ENCODE results near the gene NUP85.
"Not testable (repeated sequence)": the region's sequence is repeated elsewhere in the genome, so short reads cannot be mapped to it uniquely, and the experiment has no call there.

The NUP85 gene, protein sequence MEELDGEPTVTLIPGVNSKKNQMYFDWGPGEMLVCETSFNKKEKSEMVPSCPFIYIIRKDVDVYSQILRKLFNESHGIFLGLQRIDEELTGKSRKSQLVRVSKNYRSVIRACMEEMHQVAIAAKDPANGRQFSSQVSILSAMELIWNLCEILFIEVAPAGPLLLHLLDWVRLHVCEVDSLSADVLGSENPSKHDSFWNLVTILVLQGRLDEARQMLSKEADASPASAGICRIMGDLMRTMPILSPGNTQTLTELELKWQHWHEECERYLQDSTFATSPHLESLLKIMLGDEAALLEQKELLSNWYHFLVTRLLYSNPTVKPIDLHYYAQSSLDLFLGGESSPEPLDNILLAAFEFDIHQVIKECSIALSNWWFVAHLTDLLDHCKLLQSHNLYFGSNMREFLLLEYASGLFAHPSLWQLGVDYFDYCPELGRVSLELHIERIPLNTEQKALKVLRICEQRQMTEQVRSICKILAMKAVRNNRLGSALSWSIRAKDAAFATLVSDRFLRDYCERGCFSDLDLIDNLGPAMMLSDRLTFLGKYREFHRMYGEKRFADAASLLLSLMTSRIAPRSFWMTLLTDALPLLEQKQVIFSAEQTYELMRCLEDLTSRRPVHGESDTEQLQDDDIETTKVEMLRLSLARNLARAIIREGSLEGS

DNA sequence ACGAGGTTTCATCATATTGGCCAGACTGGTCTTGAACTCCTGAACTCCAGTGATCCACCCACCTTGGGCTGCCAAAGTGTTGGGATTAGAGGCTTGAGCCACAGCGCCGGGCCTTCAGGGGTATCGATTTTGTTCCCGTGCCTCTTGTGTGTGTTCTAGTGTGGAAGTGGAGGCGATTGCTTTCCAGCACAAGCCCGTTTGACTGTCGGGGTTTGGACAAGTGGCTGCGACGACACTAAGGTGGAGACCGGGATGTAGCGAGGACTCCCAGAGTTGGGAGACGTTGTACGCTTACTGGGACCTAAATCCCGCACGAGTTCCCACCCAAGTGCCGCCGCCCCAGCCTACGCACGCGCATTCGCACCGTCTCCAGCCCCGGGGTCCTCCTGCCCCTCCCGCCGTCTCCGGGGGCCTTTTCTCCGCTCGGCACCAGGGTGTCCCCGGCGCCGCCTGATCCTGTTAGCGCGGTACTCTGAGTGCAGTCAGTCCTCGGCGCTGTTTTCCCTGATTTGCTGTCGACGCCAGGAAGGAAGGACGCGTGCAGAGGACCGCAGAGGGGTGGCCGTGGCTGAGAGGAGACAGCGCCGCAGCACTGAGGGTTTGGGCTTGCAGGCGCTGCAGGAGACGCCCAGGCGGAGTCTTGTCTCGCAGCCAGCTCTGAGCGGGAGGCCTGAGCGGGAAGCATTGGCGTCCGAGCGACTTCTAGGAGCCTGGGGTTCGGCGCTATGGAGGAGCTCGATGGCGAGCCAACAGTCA is at the start of gene NUP85:
TSS of gene NUP85 (plus strand) at position 643 of the 756 bp plus-strand sequence. CDS start at position 726, 83 bp downstream.
- DNase-seq (ENCODE audit: low spot score): peak; percentile 97

DNA sequence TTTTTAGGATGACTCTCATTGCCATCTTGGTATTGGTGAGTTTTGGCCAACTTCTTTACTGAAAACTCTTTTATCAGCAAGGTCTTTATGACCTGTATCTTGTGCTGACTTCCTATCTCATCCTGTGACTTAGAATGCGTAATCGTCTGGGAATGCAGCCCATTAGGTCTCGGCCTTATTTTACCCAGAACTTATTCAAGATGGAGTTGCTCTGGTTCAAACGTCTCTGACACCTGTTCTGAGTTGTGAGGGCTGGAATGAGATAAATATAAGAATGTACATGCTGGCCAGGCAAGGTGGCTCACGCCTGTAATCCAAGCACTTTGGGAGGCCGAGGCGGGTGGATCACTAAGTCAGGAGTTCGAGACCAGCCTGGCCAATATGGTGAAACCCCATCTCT is 47.0 kb upstream of the NUP85 start:
- DNase-seq (ENCODE audit: low spot score): not testable (repeated sequence)

DNA sequence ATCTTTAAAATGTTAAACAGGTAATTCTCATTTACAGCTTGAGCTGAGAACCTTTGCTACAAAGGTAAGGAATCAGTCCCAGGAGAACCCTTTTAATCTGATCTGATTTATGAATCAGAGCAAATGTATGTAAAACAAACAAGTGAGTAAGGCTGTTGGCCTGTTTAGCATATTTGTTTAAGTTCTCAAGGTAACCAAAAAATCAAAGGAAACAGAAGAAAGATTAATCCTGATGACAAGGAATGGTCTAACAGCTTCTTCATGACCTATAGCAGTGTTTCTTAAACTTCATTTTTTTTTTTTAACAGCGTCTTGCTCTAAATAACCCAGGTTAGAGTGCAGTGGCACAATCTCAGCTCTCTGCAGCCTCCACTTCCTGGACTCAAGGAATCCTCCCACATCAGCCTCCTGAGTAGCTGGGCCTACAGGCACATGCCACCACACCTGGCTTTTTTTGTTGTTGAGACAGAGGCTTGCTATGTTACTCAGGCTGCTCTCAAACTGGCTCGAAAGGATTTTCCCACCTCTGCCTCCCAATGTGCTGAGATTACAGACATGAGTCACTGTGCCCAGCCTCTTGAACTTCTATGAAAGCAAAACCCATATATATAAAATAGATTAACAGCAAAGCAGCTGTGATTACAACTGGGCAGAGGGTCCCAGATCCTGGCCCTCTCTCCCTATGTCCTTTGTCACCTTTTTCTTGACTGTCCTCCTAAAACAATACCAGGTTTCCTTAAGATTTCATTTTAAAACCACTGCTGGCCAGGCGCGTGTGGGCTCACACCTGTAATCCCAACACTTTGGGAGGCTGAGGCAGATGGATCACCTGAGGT is 46.1 kb upstream of the NUP85 start:
- no peak for DNase-seq (ENCODE audit: low spot score)

DNA sequence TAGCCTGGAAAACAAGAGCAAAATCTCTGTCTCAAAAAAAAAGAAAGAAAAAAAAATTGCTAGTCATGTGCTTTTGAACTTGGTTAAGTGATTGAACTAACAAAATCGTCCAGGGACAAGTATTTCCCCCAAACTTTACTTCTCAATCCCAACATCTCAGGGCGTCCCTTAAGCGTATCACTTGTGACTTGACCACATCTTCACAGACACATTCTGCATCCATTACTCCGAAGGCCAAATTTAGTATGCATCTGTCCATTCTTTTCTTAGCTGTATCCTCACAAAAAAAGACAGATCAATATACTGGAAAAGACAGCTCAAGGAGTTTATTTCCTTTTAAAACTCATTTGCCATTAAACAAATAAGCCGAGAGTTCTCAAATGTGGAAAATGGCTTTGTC is 45.3 kb upstream of the NUP85 start:
- no peak for DNase-seq (ENCODE audit: low spot score)

DNA sequence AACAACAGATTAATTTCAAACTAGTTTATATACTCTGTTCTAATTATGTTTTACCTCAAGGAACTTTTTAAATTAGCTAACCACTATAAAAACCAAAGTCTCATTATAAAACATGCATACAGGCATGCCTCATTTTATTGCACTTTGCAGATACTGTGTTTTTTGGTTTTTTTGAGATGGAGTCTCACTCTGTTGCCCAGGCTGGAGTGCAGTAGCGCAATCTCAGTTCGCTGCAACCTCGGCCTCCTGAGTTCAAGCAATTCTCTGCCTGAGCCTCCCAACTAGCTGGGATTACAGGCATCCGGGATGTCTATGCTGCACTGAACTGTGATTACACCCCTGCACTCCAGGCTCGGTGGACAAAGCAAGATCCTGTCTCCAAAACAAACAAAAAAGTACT is 42.4 kb upstream of the NUP85 start:
- DNase-seq (ENCODE audit: low spot score): no peak

DNA sequence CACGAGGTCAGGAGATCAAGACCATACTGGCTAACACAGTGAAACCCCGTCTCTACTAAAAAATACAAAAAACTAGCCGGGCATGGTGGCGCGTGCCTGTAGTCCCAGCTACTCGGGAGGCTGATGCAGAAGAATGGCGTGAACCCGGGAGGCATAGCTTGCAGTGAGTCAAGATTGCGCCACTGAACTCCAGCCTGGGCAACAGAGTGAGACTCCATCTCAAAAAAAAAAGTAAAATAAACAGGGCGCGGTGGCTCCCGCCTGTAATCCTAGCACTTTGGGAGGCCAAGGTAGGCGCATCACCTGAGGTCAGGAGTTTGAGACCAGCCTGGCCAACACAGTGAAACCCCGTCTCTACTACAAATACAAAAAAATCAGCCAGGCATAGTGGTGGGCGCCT is 40.9 kb upstream of the NUP85 start:
- DNase-seq (ENCODE audit: low spot score): not testable (repeated sequence)

DNA sequence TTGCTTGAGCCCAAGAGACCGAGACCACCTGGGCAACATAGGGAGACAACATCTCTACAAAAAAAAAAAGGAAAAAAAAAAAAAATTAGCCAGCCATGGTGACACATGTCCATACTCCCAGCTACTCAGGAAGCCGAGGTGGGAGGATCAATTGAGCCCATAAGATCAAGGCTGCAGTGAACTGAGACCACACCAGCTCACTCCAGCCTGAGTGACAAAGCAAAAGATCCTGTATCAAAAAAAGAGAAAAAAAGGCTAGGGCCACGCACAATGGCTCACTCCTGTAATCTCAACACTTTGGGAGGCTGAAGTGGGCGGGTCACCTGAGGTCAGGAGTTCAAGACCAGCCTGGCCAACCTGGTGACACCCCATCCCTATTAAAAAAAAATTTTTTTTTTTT is 36.5 kb upstream of the NUP85 start:
- no peak for DNase-seq (ENCODE audit: low spot score)

DNA sequence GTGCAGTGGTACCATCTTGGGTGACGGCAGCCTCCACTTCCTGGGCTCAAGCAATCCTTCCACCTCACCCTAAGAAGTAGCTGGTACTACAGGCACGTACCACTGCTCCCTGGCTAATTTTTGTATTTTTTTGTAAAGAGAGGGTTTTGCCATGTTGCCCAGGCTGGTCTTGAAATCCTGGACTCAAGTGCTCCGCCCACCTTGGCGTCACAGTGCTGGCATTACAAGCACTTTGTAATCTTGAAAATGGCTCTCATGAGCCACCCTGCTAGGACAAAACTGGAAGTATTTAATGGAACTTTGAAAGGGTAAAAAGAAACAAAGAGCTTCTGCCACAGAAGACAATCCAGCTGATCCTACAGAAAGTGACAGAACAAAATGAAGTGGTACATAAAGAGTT is 32.0 kb upstream of the NUP85 start:
- DNase-seq (ENCODE audit: low spot score): no peak

DNA sequence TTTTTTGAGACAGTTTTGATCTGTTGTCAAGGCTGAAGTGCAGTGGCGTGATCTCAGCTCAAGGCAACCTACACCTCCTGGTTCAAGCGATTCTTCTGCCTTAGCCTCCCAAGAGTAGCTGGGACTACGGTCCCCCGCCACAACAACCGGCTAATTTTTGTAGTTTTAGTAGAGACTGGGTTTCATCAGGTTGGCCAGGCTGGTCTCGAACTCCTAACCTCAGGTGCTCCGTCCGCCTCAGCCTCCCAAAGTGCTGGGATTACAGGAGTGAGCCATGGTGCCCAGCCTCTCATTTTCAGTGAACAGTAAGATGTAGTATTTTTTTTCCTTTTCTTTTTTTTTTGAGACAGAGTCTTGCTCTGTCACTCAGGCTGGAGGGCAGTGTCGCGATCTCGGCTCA is 30.5 kb upstream of the NUP85 start:
- DNase-seq (ENCODE audit: low spot score): no peak

DNA sequence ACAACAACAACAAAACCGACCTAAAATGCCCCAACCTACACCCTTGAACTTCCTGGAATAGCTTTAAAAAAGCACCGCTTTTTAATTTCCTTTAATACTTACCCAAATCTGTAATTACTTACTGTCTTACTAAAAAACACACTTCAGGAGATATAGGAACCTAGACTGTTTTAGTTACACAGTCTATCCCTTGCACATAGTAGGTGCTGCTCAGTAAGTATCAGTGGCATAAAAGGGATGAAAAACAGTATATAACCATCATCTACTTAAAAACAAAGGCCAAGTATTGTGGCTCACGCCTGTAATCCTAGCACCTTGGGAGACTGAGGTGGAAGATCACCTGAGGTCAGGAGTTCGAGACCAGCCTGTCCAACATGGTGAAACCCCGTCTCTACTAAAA is 28.9 kb upstream of the NUP85 start:
- DNase-seq (ENCODE audit: low spot score): no peak

DNA sequence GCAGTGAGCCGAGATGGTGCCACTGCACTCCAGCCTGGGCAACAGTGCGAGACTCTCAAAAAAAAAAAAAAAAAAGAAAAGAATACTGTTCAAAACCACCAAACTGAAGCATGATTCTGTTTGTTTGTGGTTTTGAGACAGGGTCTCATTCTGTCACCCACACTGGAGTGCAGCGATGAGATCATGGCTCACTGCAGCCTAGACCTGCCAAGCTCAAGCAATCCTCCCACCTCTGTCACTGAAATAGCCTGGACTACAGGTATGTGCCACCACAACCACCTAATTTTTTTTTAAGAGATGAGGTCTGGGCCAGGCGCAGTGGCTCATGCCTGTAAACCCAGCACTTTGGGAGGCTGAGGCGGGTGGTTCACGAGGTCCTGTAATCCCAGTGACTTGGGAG is 27.0 kb upstream of the NUP85 start:
- DNase-seq (ENCODE audit: low spot score): no peak

DNA sequence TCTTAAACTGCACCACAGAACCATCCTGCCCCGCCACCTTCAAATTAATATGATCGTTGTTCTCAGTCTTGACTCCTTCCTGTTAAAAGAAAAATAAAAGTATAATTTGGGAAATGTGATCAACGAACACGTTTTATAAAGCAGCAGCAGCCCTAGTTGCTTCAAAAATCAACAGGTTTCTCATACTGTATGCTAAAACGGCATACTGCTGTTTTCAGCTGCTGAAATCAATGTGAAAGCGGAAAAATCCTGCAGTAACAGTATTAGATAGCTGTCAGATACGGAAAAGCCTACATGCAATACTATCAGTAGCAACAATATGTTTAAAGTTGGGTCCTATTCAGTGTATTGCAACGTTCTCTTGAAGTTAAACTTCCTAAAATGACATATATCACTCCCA is 24.4 kb upstream of the NUP85 start:
- no peak for DNase-seq (ENCODE audit: low spot score)

DNA sequence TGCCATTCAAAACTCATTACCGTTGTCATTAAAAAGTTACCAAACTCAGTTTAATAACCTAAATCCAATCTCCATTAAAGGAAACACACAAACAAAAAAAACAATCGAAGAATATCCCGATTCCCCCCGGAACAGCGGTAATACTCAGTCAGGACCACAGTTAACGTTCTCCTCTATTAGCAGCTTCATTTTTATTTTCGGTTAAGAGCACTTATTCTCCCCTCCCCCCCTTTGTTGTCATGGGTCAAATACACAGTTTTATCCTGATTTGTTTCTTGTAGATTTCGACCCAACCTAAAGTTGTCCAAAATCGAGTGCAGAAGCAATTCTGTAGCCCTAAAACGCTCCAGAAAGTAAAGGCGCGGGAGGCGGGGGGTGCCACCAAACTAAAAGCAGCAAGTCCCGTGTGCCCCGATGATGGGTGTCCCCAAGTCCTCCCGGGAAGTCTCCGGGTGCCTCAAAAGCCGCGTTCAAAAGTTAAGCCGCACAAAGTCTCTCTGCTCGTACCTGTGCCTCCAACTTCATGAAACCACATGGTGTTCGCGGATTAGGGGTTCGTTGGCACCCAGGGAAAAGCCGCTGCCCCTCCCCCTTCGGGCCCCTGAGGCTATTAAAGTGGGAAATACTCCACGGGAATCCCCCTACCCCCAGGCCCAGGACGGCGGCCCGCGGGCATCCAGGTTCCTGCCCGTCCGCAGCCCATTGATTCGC is 23.7 kb upstream of the NUP85 start:
- no peak for DNase-seq (ENCODE audit: low spot score)

DNA sequence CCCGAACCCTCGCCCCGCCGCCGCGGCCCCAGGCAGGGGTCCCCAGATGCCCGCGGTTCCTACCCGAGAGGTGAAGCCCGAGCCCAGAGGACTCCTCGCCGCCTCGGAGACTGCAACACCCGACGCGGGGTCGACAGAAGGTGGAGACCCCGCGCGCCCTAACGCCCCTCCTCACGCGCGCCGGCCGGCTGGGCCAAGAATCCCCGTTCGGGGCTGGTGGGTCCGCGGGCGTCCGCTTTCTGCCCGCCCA is 23.2 kb upstream of the NUP85 start:
- no peak for DNase-seq (ENCODE audit: low spot score)

DNA sequence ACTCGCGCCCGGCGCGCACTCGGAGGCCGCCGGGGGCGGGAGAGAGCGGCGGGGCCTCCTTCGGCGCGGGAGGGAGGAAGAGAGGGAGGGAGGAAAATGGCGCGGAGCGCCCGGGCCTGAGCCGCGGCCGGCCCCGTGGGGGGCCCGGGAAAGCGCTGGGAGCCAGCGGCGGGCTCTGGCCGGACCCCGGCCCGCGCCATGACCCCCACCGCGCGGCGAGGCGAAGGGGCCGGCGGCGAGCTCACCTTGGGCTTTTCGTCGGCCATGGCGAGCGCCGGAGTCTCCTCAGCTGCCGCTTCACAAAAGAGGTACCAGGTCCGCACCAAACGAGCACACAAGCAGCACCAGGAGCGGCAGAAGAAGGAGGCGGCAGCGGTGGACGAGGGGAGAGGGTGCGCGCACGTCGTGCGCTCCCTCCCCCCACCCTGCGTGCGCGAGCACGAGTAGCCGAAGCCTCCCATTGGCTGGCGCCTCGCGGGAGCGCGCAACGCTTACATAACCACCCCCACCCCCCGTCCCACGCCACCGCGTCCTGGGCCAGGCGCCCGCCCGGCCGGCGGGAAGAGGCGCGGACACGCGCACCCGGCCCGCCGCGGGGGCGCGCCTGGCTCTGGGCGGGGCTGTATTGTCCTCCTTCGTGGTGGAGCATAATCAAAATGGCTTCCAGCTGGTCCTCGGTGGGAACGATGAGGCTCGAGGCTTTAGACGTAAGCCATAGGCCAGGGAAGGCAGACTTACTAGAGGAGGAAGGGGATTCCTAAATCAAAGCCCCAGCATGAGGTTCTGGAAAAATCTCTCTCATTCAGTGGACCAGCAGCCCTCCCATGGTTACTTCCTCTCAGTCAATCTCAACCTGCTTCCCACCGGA is 22.7 kb upstream of the NUP85 start, which contains the start of gene SUMO2:
TSS of gene SUMO2 (minus strand) at position 391 of the 868 bp plus-strand sequence. CDS start at position 266, 125 bp downstream.
- peak; percentile 99 for DNase-seq (ENCODE audit: low spot score)

DNA sequence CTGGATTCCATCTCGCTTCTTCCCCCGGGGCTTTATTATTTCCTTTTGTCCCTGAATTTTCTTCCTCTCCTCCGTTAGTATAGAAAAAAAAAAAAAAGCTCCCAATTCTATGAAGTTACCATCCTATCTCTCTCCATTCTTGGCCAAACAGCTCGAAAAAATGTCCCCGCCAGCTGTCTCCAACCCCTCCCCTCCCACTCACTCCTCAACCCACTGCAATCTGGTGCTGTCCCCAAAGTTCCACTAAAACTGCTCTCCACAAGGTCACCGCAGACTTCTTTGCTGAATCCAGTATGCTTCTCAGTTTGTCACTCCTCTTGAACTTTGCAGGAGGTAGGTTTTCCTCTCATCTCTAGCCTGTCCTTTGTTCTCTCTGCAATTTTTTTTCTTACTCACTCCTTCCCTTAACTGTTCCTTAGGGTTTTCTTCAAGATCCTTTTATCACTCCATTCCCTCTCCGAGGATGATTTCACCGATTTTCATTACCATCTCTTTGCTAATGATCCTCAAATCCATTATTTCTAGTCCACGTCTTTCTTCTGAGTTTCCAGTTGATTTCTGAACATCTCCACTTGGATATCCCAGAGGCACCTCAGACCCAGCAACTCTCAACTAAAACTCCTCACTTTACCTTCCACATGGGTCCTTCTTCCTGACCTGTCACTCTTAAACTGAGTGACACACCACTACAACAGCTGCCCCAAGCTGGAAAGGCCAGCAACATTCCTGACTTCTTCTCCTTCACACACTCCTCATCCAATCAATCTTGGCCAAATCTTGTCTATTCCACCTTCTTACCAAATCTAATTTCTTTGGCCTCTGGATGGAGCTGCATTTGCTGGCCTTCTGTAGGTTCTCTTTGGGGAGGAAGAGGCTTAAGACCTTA is 21.2 kb upstream of the NUP85 start:
- no peak for DNase-seq (ENCODE audit: low spot score)

DNA sequence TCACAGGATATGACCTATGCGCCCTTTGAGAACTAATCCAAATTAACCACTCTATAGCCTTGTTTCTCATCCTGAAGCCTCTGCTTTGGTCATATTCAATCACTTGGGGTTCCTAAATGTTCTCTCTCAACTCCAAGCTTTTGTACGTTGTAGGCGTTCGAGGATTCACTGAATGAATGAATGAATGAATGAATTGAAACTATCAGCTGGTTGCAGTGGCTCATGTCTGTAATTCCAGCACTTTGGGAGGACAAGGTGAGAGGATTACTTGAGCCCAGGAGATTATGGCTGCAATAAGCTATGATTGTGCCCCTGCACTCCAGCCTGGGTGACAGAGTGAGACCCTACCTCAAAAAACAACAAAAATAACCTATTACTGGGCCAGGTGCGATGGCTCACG is 16.9 kb upstream of the NUP85 start:
- no peak for DNase-seq (ENCODE audit: low spot score)

DNA sequence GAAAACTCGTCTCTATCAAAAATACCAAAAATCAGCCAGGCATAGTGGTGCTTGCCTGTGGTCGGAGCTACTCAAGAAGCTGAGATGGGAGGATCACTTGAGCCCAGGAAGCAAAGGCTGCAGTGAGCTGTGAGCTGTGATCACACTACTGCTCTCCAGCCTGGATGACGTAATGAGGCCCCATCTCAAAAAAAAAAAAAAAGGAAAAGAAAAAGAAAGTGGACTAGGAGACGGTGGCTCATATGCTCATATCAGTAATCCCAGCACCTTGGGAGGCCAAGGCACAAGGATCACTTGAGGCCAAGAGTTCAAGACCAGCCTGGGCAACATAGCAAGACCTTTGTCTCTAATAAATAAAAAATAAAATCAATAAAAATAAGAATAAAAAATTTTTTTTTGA is 13.9 kb upstream of the NUP85 start:
- no peak for DNase-seq (ENCODE audit: low spot score)

DNA sequence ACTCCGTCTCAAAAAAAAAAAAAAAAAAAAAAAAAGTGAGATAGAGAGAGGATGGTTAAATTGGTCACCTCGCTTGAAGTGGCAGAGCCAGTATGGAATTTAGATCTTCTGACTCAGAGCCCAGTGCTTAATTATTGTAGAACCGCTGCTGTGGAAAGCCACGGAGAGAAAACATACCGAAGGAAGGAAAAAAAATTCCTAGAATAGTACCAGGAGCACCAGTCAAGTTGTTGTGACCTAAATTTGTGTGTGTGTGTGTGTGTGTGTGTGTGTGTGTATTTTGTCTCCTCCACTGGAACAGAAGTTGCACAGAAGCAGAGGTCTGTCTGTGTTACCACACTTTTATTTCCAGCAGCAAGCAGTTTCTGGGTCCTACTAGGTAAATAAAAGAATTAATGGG is 10.6 kb upstream of the NUP85 start:
- DNase-seq (ENCODE audit: low spot score): no peak
